Activated T-helper 1 cell treated with anti-CD3 and anti-CD28 coated beads, Interleukin-12 subunit alpha, Interleukin-12 subunit beta, Interleukin-2, Interleukin-4 antibody, amounts not matched to agents 30 ng/mL and 10 ng/mL and 1 ng/mL, durations not matched to agents 14 hours and 24 hours and 36 hours (primary cell): ENCODE data around the gene NRXN2. TPM values are rescaled to one million over a fixed set of nuclear protein-coding genes. Genes with fewer than 3 reads are reported as not detected.

Experiments
- DNase-seq: peaks from one replicate; pipeline ENCODE4 v3.0.0; 2021; ENCODE audit warnings: low spot score
- H3K27ac Mint-ChIP-seq: one replicate; pipeline ENCODE4 v1.8.0; 2021; ENCODE audit warnings: mild to moderate bottlenecking, mixed read lengths
- H3K27me3 Mint-ChIP-seq: one replicate; pipeline ENCODE4 v1.8.0; 2022; ENCODE audit warnings: mild to moderate bottlenecking, moderate library complexity, mixed read lengths; ENCODE audit not compliant: insufficient read depth
- H3K36me3 Mint-ChIP-seq: one replicate; pipeline ENCODE4 v1.8.0; 2021; ENCODE audit warnings: low read depth, mixed read lengths
- H3K4me1 Mint-ChIP-seq: one replicate; pipeline ENCODE4 v1.8.0; 2021; ENCODE audit warnings: low read depth, mixed read lengths
- H3K4me3 Mint-ChIP-seq: one replicate; pipeline ENCODE4 v1.8.0; 2021; ENCODE audit warnings: mild to moderate bottlenecking, moderate library complexity, mixed read lengths
- H3K9me3 Mint-ChIP-seq: one replicate; pipeline ENCODE4 v1.8.0; 2021; ENCODE audit warnings: mixed read lengths
- intact Hi-C: fragments of 100-400 bp; cut with micrococcal nuclease; formaldehyde crosslinking; loops from one replicate; pipeline ENCODE4 v1.15.1; 2024
- total RNA-seq: library from RNA; stranded (reverse); gene quantifications from 2 replicates; pipeline ENCODE4 v1.2.3, GENCODE V29; 2022

Gene NRXN2
- total RNA-seq, 1 donor from 2014 or later, result 0.23 TPM

DNA sequence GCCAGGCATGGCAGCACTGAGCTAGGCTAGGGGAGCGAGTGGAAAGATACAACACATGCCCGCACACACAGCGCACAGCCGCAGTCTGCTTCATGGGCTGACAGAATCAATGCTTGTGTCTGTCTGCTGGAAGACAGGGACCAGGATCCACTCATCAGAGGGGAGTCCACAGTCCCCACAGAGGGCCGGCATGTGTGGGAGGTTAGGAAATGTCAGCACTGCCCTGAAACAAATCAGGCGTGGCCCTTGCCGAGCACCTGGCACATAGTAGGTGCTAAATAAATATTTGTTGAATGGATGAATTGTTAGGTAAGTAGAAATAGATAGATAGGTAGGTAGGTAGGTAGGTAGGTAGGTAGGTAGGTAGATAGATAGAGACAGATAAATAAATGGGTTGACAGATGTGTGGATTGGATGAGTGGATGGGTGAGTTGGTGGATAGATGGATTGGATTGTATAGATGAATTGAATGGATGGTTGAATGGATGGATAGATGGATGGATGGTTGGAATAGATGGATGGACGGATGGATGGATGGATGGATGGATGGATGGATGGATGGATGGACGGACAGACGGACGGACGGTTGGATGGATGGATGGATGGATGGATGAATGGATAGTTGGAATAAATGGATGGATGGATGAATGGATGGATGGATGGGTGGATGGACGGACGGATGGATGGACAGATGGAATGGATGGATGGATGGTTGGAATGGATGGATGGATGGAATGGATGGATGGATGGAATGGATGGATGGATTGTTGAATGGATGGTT lies 128.6 kb downstream of the NRXN2 start:
- intact Hi-C loops, result no loop called here
- Mint-ChIP-seq H3K9me3 (peaks cover 2% of the 10 kb centered on the region), H3K4me1 (no peaks in the 10 kb centered on the region), H3K4me3 (no peak overlapping the region), H3K27me3 (no peaks in the 10 kb centered on the region), H3K36me3 (no peaks in the 10 kb centered on the region), H3K27ac (no peak overlapping the region)
- DNase-seq, result no peak

DNA sequence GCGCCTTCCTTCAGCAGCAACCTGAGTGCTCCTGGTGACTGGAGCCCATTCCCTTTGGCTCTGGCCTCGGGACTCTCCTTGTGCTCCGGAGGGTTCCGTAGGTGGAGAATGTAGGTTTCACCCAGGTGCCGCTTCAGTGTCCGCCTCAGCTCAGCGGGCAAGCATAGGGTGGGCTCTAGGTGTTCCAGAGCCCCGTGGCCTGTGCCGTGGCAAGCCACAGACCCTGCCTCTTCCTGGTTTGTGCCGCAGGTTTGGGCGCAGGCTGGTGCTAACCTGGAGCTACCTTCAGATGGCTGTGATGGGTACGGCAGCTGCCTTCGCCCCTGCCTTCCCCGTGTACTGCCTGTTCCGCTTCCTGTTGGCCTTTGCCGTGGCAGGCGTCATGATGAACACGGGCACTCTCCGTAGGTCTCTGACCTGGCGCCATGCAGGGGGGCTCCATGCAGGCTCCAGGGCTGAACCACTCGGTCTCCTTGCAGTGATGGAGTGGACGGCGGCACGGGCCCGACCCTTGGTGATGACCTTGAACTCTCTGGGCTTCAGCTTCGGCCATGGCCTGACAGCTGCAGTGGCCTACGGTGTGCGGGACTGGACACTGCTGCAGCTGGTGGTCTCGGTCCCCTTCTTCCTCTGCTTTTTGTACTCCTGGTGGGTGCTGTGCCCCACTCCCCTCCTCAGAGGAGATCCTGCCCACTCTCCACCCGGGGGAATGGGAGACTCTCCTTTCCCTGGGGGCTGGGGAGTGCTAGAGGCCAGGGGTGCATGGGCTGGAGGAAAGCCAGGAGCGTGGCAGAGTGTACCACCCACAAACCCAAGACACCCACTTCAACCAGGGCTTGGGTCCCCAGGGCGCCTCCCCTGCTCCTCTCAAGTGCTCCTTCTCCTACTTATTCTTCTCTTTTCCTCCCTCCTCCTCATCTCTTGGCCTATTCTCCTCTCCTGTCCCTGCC lies 129.6 kb downstream of the NRXN2 start:
- no peak overlapping the region for H3K4me3 Mint-ChIP-seq
- H3K9me3 Mint-ChIP-seq, result peaks cover 6% of the 10 kb centered on the region
- no peaks in the 10 kb centered on the region for H3K4me1 Mint-ChIP-seq
- H3K27me3 Mint-ChIP-seq, result no peaks in the 10 kb centered on the region
- intact Hi-C loops, result no loop called here
- no peak overlapping the region for H3K27ac Mint-ChIP-seq
- no peak for DNase-seq
- H3K36me3 Mint-ChIP-seq, result no peaks in the 10 kb centered on the region

DNA sequence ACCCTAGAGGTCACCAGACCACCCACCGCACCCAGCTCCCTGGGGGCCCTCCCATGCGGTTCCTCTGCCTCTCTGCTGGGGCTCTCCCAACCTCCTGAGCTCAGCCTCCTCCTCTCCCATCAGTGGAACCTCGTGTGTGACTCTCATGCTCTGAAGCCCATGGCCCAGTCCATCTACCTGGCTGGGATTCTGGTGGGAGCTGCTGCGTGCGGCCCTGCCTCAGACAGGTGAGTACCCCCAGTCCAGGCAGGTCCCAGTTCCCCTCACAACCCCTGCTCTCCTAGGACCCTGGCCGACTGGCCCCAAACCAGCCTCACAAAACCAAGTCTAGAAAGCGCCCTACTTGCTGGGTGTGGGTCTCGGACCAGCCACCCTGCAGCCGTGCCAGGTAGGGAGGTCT lies 130.3 kb downstream of the NRXN2 start:
- intact Hi-C loops, result no loop called here
- peaks cover 13% of the 10 kb centered on the region for H3K9me3 Mint-ChIP-seq
- no peak overlapping the region for H3K27ac Mint-ChIP-seq
- H3K36me3 Mint-ChIP-seq, result no peaks in the 10 kb centered on the region
- no peaks in the 10 kb centered on the region for H3K27me3 Mint-ChIP-seq
- no peaks in the 10 kb centered on the region for H3K4me1 Mint-ChIP-seq
- DNase-seq, result no peak
- no peak overlapping the region for H3K4me3 Mint-ChIP-seq

DNA sequence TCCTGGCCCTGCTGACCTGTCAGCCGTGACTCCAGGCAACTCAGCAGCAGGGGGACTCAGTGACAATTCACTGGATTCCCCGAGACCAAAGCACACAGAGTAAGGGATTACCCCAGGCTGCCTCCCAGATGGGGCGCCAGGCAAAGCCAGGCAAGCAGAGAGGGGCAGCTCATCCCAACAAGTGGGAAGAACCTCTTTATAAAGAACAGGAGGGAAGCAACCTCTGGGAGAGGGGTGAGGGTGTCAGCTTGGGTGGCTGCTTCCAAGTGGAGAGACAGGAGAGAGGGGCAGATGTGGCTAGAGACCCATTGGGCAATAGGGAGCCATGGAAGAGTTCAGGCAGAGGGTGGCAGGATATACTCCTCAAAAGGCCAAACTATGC lies 130.8 kb downstream of the NRXN2 start:
- intact Hi-C loops, result no loop called here
- H3K9me3 Mint-ChIP-seq, result peaks cover 13% of the 10 kb centered on the region
- DNase-seq, result no peak
- H3K27me3 Mint-ChIP-seq, result no peaks in the 10 kb centered on the region
- no peaks in the 10 kb centered on the region for H3K36me3 Mint-ChIP-seq
- H3K27ac Mint-ChIP-seq, result no peak overlapping the region
- no peaks in the 10 kb centered on the region for H3K4me1 Mint-ChIP-seq
- no peak overlapping the region for H3K4me3 Mint-ChIP-seq

DNA sequence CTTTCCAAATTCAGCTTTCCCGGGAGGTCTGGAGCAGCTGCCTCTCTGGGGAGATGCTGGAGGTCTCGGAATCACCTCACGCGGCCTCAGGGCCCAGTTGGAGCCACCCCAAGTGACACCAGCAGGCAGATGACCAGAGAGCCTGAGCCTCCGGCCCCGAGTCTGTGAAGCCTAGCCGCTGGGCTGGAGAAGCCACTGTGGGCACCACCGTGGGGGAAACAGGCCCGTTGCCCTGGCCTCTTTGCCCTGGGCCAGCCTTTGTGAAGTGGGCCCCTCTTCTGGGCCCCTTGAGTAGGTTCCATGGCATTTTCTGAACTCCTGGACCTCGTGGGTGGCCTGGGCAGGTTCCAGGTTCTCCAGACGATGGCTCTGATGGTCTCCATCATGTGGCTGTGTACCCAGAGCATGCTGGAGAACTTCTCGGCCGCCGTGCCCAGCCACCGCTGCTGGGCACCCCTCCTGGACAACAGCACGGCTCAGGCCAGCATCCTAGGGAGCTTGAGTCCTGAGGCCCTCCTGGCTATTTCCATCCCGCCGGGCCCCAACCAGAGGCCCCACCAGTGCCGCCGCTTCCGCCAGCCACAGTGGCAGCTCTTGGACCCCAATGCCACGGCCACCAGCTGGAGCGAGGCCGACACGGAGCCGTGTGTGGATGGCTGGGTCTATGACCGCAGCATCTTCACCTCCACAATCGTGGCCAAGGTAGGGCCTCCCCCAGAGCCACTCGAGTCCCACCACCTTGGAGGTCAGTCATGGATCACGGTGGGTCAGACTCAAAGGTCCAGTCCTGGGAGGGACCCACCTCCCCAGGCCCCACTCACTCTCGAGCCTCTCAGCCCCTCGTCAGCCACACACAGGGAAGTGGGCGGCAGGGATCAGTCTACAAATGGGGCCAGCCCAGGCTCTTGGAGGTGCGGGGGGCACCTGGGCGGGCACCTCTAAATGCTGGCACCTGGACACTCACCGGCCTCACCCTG lies 131.5 kb downstream of the NRXN2 start:
- no peak for DNase-seq
- peaks cover 13% of the 10 kb centered on the region for H3K9me3 Mint-ChIP-seq
- H3K4me3 Mint-ChIP-seq, result no peak overlapping the region
- intact Hi-C loops, result no loop called here
- H3K4me1 Mint-ChIP-seq, result no peaks in the 10 kb centered on the region
- no peaks in the 10 kb centered on the region for H3K36me3 Mint-ChIP-seq
- H3K27ac Mint-ChIP-seq, result no peak overlapping the region
- no peaks in the 10 kb centered on the region for H3K27me3 Mint-ChIP-seq

DNA sequence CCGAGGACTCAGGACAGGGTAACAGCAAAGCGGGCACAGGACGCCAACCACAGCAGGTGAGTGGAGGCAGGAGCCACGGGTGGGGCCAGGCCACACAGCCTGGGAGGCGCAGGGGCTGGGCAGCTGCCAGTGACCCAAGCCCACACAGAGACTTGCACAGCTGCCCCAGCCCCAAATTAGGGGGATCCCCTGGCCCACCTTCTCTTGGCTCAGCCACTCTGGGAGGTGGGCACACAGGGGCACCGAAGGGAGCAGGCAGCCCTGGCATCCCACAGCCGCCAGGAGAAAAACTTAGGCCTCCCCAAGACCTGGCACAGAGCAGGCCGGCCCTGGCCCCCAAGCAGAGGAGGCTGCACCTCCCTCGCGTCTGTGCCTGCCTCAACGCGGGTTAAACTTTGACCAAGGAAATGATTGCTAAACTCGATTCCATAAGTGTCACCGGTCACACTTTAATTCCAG lies 132.2 kb downstream of the NRXN2 start, which contains the start of gene SLC22A12:
Gene SLC22A12, plus strand, starts transcription at position 458 of the 459 bp plus-strand sequence. CDS start 337 bp downstream, outside the sequence.
- Mint-ChIP-seq H3K4me1 (no peaks in the 10 kb centered on the region), H3K27me3 (no peaks in the 10 kb centered on the region), H3K9me3 (peaks cover 13% of the 10 kb centered on the region), H3K36me3 (no peaks in the 10 kb centered on the region), H3K27ac (no peak within 1 kb of the TSS), H3K4me3 (no peak within 1 kb of the TSS)
- no peak for DNase-seq
- intact Hi-C loops, result no loop called here

DNA sequence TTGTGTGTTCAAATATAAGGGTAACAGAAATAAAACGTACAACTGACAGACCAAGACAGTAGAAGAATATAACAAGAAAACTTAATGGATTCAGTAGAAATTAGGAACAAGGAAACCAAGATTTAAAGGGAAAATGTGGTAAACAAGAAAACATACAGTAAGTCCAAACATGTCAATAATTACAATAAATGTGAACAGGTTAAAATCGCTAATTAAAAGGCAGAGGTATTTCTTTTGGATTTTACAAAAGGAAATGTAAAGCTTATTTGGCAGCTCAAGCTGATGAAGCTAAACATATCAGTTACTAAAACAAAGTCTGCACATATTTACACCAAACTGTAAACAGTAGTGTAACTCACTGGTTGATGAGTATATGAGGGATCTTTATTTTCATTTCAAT lies 134.3 kb downstream of the NRXN2 start:
- Mint-ChIP-seq H3K27me3 (no peaks in the 10 kb centered on the region), H3K36me3 (no peaks in the 10 kb centered on the region), H3K4me1 (no peaks in the 10 kb centered on the region), H3K27ac (no peak overlapping the region), H3K9me3 (peaks cover 13% of the 10 kb centered on the region), H3K4me3 (no peak overlapping the region)
- intact Hi-C loops, result no loop called here
- no peak for DNase-seq

DNA sequence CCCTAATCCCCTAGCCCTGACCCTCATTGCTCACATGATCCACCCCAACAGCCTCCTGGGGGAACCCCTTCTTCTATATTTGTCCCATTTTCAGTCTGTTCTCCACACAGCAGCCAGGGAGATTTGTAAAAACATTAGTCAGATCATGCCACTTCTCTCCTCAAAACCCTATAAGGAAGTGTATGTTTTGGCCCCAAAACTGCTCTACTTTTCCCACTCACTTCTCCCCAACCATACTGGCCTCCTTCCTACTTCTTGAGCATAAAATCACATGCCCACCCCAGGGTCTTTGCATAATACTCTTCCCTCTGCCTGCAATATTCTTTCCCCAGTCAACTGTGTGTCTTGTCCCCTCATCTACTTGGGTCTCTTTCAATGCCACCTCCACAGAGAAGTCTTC lies 136.6 kb downstream of the NRXN2 start:
- Mint-ChIP-seq H3K4me1 (no peaks in the 10 kb centered on the region), H3K27me3 (no peaks in the 10 kb centered on the region), H3K9me3 (peaks cover 13% of the 10 kb centered on the region), H3K27ac (no peak overlapping the region), H3K36me3 (no peaks in the 10 kb centered on the region), H3K4me3 (no peak overlapping the region)
- intact Hi-C loops, result no loop called here
- DNase-seq, result no peak

DNA sequence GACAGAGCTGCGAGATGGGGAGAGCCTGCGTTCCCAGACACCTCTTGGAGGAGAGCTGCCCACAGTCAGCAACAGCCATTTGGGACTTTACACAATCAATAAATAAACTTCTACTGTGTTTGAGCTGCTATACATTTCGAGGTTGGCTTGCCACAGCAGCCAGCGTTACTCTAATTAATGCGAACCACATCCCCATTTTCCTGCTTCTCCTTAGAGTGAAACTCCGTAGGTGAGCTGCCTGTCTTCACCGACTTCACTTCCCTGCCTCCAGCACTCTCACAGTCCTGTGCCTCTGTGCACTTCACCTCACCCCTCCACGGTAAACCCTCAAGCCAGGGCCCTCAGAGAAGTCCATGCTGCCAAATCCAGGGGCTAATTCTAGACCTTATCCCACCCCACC lies 137.8 kb downstream of the NRXN2 start:
- Mint-ChIP-seq H3K4me1 (no peaks in the 10 kb centered on the region), H3K36me3 (no peaks in the 10 kb centered on the region), H3K27ac (no peak overlapping the region), H3K9me3 (peaks cover 13% of the 10 kb centered on the region), H3K27me3 (no peaks in the 10 kb centered on the region), H3K4me3 (no peak overlapping the region)
- DNase-seq, result no peak
- intact Hi-C loops, result no loop called here

DNA sequence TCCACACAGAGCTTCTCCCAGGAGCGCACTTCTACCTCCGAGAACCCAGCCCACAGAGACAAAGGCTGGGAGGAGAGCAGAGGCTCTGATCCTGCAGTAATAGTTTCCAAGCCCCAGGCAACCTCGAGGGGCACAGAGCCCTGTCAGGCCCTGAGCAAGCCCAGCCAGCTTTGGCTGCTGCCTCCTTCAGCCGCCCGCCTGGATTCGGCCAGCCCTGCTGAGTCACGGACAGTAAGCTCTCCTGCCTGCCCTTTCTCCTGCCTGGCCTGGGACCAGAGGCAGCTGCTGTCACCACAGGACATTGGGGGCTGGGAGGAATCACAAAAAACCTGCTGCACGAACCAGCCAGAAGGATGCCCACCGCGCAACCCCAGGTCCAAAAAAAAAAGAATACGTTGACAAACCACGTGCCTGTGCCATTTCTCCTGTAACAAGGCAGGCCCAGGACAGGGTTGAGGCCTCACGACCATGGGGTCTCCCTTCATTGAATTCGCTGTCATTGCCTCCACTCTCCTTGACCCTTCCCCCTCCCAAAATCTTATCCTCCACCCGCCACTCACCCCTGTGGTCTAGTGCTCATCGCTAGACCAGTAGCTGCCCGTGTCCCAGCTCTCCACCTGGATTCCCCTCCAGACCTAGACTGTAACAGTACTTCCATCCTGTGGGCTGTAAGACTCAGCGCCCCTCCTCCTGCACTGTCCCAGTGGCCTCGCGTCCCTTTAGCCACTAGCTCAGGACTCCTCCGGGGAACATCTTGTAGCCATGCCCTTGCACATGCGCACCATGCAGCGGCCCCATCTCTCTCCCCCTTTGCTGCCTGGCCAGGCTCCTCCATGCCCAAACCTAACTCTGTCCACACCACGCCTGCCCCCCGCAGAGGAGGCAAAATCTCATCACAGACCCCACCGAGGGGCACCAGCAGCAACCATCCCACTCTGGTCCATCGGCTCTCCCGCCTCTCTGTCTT lies 139.4 kb downstream of the NRXN2 start:
- H3K4me1 Mint-ChIP-seq, result no peaks in the 10 kb centered on the region
- intact Hi-C loops, result no loop called here
- no peaks in the 10 kb centered on the region for H3K27me3 Mint-ChIP-seq
- no peak overlapping the region for H3K27ac Mint-ChIP-seq
- no peak for DNase-seq
- H3K4me3 Mint-ChIP-seq, result no peak overlapping the region
- peaks cover 9% of the 10 kb centered on the region for H3K9me3 Mint-ChIP-seq
- no peaks in the 10 kb centered on the region for H3K36me3 Mint-ChIP-seq

DNA sequence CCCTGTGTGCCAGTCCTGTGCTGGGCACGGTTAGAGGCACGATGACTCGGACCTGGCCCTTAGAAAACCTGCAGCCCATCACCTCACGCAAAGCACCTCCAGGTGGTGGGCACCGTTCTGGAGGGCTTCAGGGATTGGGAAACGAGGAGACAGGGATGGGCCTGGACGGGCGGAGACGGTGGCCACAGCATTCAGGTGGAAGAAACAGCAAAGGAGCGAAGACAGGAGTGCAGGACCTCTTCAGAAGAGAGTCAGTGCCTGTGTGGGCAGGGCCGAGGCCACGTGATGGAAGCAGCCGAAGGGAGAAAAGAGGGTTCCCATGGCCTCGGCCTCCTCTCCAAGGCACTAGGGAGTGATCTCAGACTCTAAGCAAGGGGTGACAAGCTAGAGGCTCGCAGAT lies 140.1 kb downstream of the NRXN2 start:
- DNase-seq, result no peak

More for the DNA sequence above, 140.1 kb downstream of the NRXN2 start:
- H3K27me3 Mint-ChIP-seq, result peaks cover 2% of the 10 kb centered on the region
- H3K4me1 Mint-ChIP-seq, result no peaks in the 10 kb centered on the region
- intact Hi-C loops, result no loop called here
- peaks cover 2% of the 10 kb centered on the region for H3K9me3 Mint-ChIP-seq
- no peak overlapping the region for H3K27ac Mint-ChIP-seq
- no peak overlapping the region for H3K4me3 Mint-ChIP-seq
- H3K36me3 Mint-ChIP-seq, result no peaks in the 10 kb centered on the region
